HG03175 (cell line): ENCODE results near the gene ENKD1.
A peak's percentile ranks its signal among the peaks of the same experiment; 100 is the strongest.

Experiments
- ATAC-seq: cut with Tn5 transposase; IDR thresholded peaks from one replicate; pipeline ENCODE4 v1.9.1; 2021; ENCODE audit warnings: mild to moderate bottlenecking, moderate library complexity; ENCODE audit not compliant: unreplicated experiment

The ENKD1 gene

DNA sequence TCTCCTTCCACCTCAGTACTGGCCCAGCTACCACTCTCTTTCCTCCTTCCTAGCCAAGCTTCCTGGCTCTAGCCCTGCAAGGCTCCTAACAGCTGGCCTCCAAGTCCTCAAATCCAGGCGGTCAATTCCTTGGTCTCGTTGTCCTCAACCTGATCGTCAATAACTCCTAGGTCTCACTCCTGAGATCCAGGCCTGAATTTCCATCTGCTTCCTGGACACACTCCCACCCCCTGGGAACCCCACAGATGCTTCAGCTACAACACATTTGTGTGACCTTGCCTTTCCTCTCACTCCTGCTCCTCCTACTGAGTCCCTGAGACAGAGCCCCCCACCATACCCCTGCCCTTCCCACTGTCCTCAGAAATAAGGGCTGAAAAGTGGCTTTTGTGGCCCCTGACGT lies 2.3 kb downstream of the ENKD1 start:
- no peak for ATAC-seq

DNA sequence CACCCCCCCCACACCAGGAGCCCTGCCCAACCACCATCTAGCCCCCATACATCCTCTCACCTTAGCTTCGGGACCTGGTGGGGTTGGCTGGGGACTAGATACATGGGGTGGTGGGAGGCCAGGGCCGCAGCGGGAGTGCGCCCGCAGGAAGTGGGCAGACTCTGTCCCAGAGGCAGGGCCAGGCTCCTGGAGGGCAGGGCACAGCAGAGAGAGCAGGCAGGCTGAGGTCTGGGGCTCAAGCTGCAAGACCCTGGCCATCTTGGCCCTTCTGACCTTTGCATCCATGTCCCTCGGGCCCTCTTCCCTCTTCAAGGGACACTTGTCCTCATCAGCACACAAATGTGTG lies 2.7 kb downstream of the ENKD1 start:
- ATAC-seq, result no peak

DNA sequence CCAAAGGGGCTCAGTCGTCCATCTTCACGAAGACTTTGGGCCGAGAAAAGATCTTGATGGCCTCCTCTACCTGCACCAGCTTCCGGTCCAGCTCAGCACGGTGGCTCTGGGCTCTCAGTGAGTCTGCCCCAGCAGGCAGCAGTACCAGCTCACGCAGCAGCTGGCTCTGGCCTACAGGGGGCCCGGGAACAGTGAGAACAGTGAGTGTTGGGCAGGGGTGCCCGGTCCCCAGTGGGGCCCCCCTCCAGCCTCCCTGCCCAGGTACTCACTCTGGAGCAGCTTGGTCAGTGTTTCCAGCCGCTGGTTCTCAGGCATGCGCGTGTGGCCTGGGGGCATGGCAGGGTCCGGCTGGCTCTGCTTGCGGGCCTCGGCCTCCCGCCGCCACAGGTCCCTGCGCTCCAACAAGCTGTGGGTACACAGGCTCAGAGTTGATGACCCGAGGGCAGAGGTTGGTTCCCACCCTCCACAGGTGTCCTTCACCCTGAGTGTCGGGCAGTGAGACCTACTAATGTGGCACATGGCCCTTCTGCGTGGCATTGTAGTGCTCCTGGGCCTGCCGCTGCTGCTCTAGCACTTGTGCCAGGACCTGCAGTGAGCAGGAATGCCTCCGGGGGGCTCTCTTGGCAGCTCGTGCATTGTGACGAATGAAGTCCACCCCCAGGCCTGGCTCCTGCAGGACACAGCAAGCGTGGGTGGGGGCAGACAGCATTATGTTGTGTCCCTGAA lies 3.2 kb downstream of the ENKD1 start:
- no peak for ATAC-seq

DNA sequence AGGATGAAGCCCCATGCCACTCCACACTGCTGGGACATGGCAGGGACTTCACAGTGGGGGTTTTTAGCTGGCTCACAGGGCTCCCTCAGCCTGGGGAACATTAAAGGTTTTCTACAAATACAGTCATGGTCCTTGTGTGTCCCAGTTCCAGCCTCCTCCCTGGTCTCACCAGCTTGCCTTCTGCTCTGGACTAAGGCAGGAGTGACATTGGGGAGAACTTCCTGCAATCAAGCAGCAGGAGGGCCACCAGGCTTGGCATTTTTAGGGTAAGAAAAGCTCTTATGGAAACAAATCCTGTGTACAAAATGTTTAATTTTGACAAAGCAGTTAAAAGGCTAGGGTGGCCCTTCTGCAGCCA lies 3.9 kb downstream of the ENKD1 start:
- no peak for ATAC-seq

DNA sequence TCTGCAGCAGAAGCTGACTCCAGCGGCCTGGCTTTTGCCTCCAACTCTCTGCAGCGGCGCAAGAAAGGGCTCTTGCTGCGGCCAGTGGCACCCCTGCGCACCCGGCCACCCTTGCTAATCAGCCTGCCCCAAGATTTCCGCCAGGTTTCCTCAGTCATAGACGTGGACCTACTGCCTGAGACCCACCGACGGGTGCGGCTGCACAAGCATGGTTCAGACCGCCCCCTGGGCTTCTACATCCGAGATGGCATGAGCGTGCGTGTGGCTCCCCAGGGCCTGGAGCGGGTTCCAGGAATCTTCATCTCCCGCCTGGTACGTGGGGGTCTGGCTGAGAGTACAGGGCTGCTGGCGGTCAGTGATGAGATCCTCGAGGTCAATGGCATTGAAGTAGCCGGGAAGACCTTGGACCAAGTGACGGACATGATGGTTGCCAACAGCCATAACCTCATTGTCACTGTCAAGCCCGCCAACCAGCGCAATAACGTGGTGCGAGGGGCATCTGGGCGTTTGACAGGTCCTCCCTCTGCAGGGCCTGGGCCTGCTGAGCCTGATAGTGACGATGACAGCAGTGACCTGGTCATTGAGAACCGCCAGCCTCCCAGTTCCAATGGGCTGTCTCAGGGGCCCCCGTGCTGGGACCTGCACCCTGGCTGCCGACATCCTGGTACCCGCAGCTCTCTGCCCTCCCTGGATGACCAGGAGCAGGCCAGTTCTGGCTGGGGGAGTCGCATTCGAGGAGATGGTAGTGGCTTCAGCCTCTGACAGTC lies 4.5 kb downstream of the ENKD1 start:
- no peak for ATAC-seq

DNA sequence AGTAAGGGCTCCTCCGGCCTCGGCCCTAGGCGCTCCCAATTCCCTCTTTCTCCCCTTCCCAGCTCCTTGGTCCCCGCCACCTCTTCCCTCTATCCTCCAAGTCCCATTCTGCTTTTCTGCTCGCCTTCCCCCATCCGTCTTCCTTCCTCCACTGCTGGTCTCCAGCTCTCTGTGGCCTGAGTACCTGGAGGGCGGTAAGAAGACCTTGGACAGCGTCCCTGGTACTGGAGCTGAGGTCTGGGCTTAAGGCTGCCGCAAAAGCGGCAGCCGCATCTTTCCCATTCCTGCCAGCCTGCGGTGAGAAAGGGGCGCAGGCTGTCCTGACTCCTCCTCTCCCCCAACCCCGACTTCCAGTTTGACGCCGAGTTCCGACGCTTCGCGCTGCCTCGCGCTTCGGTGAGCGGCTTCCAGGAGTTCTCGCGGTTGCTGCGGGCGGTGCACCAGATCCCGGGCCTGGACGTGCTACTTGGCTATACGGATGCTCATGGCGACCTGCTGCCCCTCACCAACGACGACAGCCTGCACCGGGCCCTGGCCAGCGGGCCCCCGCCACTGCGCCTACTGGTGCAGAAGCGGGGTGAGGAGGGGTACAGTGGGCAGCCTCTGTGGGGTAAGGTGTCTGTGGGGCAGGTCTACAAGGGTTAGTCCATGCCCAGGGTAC lies 5.3 kb downstream of the ENKD1 start:
- ATAC-seq, result no peak

DNA sequence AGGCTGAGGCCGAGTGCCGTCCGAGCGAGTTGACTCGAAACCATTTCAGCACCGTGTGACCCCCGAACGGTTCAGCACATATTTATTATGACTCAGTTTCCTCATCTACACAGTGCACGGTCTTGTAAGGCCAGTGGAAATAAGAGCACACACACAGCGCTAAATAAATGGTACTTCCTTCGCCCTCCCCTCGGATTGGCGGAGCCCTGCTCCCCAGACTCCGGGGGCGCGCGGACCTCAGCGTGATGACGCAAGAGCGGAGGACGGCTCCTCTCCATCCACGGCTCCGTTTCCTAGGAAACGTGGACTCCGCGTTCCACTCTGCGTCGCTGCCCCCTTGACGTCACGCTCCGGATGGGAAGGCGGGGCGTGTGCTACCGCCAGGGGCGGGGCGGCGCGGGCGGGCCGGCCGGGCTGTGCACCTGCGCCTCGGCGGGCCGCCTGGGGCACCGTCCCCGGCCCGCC lies 6.0 kb downstream of the ENKD1 start, which contains the start of gene PARD6A:
TSS of gene PARD6A (plus strand) at position 397 of the 465 bp plus-strand sequence. CDS start 79 bp downstream, outside the sequence.
- ATAC-seq, result peak; percentile 79

DNA sequence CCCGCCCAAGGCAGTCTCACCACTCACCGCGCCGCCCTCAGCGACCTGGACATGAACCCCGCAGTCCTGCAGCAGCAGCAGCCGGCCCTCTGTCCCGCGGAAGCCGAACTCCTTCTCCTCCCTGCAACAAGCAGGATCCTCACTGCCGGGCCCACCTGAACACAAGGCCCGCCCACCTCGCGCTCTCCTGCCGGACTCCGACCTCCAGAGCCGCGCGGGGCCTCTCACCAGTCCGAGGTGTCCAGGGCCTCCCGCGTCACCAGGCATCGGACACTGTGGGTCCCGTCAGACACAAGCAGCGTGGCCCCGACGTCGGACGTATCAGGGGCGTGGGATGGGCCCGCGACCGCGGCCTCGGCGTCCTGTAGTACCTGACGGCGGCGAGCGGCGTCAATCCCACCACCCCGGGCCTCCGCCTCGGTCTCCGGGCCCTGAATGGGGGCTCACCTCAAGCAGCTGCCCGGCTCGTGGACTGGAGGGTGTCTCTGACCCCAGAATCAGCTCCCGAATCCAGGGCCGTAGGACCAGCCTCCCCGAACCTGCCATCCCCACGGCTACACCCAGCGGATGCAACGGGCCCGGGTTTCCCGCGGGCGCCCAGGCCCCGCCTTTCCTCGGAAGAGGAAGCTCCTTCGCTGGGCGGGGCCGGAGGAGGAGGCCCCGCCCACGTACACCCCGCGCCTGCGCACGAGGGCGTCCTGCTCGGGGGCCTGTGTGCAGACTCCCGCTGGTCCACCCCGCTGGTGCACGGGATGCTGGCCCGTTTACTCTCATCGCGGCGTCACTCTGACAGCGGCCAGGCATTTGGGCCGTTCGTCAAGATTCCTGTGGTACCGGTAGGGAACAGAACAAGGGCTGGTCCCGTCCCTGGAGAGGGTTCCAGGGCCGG lies 6.6 kb downstream of the ENKD1 start, which contains the start of gene ACD:
TSS of gene ACD (minus strand) at position 586 of the 889 bp plus-strand sequence. CDS start at position 546, 40 bp downstream.
- peak; percentile 51 for ATAC-seq

DNA sequence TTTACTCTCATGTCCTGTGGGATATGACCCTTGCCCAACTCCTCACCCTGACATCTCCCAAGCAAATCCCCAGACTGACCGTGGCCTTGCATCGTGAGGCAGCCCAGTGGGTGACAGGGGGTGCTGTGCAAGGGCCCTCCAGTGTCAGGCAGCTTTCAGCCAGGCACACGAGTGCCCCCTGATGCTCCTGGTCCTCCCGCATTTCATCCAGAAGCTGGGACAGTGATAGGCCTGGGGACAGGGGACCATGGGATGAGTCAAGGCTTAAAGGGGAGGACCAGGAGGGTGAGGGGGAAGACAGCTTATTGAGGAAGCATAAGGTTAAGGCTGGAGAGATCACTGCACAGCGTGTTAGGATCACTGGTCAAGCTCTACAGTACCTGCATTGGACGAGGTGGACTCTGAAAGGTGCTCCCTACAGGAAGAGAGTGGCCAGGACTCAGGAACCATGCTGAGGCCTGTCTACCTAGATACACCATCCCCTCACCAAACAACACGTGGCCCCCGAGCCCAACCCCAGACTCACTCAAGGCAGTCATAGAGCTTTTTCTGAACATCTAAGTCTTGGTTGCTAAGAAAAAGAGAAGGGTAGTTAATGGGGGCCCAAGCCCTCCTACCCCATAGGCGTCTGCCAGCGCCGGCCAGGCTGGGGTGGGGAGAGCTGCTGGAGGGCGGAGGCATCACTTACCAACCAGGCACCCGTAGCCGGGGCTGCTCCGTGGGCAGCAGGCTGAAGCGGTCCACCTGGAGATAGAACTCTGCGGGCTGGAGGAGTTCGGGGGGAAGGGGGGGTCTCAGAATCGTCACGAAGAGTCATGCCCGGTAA lies 7.5 kb downstream of the ENKD1 start:
- no peak for ATAC-seq

DNA sequence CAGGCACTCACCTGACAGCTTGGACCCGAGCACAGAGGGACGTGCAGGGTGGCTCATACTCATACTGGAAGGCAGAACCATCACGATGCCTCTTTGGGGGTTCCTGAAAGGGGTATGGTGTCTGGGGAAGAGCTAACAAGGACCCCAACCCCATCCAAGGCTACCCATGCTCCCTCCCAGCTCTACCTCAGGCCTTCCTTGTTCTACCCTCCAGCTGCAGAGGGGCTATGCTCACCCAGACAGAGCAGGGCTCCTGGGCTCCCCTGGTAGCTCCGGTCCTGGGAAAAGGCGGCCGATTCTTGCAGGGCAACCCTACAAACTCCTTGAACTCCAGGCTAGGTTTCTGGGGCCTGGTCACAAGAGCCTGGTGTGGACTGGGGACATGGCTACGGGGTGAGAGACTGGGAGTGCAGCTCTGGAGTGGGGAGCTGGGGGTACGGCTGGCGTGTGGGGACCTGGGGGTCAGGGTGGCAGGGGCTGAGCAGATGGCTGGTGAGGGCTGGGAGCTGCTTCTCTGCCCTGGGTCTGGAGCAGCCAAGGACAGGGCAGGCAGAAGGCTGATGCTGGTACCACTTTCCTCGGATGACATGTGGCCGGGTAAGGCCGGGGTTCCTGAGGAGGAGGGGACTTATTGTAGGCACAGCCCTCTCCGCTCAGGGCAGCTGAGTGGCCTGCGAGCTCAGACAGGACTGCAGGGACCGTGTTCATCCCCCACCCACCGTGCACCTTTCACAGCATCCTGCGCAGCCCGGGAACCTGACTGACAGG lies 8.6 kb downstream of the ENKD1 start:
- ATAC-seq, result no peak

DNA sequence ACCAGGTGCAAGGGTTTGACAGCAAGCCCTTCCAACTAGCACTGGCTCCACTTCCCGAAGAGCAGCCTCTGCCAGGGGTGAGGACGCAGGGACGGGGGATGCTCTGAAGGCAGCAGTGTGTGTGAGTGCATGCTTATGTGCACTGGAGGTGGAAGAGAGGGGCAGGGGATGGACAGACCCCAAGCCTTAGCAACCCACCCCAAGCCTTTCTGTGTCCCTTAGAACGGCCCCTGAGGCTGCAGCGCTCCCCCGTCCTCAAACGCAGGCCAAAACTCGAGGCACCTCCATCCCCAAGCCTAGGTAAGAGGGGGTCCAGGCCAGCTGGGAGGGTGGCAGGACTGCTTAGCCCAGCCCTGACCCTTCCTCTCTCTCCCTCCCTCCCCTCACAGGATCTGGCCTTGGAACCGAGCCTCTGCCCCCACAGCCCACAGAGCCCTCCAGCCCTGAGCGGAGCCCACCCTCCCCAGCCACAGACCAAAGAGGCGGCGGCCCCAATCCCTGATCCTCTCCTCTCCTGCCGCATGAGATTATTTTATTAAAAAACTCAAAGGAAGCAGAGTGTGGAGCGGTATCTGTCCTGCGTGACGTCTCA lies 9.4 kb downstream of the ENKD1 start:
- ATAC-seq, result no peak

DNA sequence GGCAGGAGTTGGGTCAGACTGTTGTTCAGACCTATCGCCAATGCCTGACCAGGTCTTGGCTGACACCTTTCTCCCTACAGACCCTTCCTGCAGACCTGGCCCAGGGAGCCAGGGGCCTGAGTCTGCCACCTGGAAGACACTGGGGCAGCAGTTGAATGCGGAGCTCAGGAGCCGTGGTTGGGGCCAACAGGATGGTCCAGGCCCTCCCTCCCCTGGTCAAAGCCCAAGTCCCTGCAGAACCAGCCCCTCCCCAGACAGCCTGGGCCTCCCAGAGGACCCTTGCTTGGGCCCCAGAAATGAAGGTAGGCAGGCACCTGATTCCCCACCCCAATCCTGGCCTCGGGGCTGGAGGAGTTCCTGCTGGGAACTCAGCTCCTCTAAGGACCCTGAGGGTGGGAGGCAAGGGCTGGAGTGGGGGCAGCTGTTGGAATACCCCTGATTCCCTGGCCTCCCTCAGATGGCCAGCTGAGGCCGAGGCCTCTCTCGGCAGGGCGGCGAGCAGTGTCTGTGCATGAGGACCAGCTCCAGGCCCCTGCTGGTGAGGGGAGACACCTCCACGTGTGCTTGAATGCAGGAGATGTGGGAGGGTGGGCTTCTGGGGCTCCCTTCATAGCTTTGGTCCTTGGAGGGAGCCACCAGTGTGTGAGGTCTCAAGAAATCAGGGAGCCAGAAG lies 10.1 kb downstream of the ENKD1 start:
- no peak for ATAC-seq

DNA sequence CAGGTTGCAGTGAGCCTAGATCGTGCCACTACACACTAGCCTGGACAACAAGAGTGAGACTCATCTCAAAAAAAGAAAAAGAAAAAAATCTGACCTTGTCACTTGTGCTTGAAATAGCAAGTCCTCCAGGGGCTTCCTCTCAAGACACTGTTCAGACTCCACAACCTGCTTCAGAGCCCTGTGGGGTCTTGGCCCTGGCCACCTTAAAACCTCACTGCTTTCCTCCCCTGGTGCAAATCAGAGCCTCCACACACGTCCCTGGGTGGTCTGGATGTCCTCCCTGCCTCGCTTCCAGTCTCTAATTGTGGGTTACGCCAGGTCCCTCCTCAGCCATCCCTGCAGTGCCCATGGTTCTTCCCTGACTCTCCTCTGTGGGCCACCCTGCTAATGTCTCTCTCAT lies 11.2 kb downstream of the ENKD1 start:
- ATAC-seq, result no peak

DNA sequence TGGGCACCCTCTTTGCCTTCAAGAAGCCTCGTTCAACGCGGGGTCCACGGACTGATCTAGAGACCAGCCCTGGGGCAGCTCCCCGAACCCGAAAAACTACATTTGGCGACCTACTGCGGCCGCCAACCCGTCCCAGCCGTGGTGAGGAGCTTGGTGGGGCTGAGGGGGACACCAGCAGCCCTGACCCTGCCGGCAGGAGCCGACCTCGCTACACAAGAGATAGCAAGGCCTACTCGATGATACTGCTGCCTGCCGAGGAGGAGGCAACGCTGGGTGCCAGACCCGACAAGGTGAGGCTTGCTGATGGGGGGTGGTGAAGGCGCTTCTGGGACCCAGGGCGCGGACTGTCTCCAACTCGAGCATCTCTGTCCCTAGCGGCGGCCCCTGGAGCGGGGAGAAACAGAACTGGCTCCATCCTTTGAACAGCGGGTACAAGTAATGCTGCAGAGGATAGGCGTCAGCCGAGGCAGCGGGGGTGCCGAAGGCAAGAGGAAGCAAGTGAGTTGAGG lies 12.1 kb downstream of the ENKD1 start:
- no peak for ATAC-seq

DNA sequence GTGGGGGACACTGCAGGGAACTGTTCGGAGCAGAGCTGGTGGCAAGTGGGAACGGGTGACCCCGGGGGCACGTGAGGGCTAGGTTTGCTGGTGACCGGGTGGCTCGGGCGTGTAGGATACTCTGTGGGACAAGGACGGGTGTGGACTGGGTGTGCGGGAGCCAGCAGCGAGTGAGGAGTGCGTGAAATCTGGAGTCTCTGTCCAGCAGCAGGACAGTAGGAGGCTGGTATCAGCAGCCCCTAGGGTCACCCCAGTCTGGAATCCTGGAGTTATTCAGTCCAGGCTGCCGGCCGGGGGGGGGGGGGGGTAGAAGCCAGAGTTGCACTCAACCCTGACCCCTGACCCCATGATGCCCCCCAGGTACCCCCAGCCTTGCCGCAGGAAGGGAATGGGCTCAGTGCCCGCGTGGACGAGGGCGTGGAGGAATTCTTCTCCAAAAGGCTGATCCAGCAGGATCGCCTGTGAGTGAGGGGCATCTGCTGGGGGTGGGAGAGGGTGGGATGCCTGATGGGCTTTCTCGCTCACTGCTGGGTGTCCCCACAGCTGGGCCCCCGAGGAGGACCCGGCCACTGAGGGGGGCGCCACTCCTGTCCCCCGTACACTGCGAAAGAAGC lies 12.7 kb downstream of the ENKD1 start:
- no peak for ATAC-seq

DNA sequence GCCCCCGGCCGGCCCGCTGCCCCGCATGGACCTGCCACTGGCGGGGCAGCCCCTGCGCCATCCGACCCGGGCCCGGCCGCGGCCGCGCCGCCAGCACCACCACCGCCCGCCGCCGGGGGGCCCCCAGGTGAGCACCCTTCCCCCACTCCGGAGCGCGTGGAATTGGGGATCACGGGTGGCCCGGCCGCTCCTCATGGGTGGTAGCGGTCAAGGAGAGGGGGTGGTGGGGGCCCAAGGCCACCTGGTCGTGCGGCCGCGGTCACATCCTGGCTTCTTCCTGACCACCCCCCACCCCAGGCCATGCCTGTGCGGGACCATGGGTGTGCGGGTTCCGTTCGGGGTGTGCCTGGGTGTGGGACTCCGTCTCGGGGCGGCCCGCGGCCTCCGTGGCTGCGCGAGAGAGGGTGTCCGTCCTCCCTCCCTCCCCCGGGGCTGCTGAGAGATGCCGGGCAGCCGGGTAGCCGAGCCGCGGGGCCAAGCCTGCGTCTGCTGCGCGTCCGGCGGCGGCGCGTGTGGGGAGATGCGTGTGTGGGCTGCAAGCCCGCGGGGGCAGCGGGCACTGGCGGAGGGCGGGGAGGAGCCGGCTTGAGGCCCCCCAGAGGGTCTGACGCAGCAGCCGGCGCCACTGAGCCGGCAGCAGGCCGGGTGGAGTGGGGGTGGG lies 13.3 kb downstream of the ENKD1 start:
- no peak for ATAC-seq

DNA sequence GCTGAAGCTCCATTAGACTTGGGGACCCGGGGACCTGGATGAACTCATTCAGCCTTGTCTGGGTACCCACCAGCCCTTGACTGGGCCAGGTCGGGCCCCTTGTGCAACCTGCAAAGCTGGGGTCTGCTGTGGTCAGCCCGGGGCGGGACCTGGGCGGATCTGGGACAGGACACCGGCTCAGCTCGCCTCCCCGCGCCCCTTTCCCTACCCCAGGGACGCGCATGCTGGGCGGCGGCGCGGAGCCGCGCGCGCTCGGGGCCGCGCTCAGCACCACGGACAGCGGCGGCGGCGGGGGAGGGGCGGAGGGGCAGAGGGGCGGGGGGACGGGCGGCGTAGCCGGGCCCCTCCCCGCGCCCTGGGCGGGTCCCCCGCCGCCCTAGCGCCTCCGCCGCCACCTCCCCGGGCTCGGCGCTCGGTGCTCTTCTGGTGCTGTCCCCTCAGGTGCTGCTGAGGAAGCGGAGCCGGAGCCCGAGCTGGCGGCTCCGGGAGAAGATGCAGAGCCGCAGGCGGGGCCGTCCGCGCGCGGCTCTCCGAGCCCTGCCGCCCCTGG lies 13.9 kb downstream of the ENKD1 start:
- no peak for ATAC-seq
